Naive B cell (primary cell): ENCODE results near the gene CFAP74. TPM values are rescaled to one million over a fixed set of nuclear protein-coding genes. Genes with fewer than 3 reads are reported as not detected.

ENCODE experiments used
- ATAC-seq, 2 donors: fragments of 150-1000 bp; cut with Tn5 transposase; 2 replicates each; pipeline ENCODE4 v1.10.0; 2021; ENCODE audit warnings: low read depth in 2 of 2, mild to moderate bottlenecking in 2 of 2, moderate library complexity in 2 of 2
- DNase-seq: peaks from one replicate; pipeline ENCODE4 v3.0.0; 2022
- H3K27ac Mint-ChIP-seq, 6 donors: one replicate each; pipeline ENCODE4 v1.8.0; 2020 to 2022; ENCODE audit warnings: mild to moderate bottlenecking in 6 of 6, mixed read lengths in 6 of 6, moderate library complexity in 5 of 6, inconsistent platforms in 2 of 6
- H3K27me3 Mint-ChIP-seq, 3 donors: one replicate each; pipeline ENCODE4 v1.8.0; 2021 to 2022; ENCODE audit warnings: mixed read lengths in 3 of 3, mild to moderate bottlenecking in 1 of 3
- H3K36me3 Mint-ChIP-seq, 2 donors: one replicate each; pipeline ENCODE4 v1.8.0; 2020 to 2022; ENCODE audit warnings: mixed read lengths in 2 of 2, inconsistent platforms in 1 of 2, mild to moderate bottlenecking in 1 of 2
- H3K4me1 Mint-ChIP-seq, 3 donors: one replicate each; pipeline ENCODE4 v1.8.0; 2020 to 2022; ENCODE audit warnings: mixed read lengths in 3 of 3, inconsistent platforms in 1 of 3, mild to moderate bottlenecking in 1 of 3, moderate library complexity in 1 of 3
- H3K4me3 Mint-ChIP-seq, 8 donors: one replicate each; pipeline ENCODE4 v1.8.0; 2020 to 2022; ENCODE audit warnings: mild to moderate bottlenecking in 8 of 8, mixed read lengths in 8 of 8, moderate library complexity in 8 of 8, inconsistent platforms in 2 of 8
- H3K9me3 Mint-ChIP-seq, 7 donors: one replicate each; pipeline ENCODE4 v1.8.0; 2020 to 2022; ENCODE audit warnings: mixed read lengths in 7 of 7, mild to moderate bottlenecking in 5 of 7, inconsistent platforms in 2 of 7, moderate library complexity in 1 of 7
- polyA plus RNA-seq, 6 donors: library from polyadenylated mRNA; unstranded; fragments of 300-500 nt; fragmentation: Illumina TruSeq; gene quantifications; one replicate each; pipeline ENCODE4 v1.2.3, GENCODE V29; 2021; ENCODE audit warnings: low read depth in 6 of 6

CFAP74 gene, protein sequence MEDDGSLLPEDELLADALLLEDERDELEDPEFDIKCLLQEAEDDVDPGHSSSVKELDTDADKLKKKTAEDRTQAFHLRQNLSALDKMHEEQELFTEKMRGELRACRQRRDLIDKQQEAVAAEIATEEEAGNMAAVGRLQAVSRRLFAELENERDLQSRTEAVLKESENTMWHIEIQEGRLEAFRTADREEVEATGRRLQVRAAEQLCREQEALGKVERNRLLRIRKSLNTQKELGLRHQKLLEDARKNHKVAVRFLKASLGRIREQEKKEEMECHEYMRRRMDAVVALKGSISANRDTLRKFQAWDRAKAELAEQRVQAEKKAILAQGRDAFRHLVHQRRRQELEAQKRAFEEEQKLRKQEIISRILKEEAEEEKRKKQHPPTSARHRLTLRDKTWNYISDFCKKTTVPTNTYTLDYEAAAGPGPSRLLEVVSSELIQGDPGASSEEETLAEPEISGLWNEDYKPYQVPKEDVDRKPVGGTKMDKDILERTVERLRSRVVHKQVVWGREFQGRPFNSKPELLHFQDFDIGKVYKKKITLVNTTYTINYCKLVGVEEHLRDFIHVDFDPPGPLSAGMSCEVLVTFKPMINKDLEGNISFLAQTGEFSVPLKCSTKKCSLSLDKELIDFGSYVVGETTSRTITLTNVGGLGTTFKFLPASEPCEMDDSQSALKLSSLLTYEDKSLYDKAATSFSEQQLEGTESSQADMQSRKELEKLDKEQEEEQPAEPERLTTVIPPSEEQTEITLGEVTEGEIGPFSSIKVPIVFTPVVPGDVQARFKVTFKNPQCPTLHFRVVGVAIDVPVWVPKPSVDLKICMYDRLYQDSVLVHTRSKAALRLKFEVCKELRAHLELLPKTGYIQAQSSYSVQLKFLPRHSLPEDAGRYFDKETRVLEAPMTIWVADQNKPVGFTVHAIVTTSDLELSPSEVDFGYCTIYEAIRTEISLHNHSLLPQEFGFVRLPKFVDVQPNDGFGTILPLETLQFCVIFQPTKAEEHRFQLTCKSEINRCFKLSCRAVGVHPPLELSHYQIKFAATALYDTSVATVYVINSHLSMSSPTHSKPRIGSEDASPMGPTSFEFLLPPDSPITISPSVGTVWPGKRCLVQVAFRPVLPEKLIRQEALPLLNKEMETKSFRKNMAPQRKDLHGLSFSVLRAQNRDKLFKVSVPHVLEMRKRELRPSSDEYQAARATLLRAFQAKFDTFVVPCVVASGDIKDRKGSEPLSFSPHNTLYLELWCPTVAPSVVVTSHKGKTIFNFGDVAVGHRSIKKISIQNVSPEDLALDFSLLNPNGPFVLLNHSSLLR (N-terminal part only)
- polyA plus RNA-seq, result not detected

DNA sequence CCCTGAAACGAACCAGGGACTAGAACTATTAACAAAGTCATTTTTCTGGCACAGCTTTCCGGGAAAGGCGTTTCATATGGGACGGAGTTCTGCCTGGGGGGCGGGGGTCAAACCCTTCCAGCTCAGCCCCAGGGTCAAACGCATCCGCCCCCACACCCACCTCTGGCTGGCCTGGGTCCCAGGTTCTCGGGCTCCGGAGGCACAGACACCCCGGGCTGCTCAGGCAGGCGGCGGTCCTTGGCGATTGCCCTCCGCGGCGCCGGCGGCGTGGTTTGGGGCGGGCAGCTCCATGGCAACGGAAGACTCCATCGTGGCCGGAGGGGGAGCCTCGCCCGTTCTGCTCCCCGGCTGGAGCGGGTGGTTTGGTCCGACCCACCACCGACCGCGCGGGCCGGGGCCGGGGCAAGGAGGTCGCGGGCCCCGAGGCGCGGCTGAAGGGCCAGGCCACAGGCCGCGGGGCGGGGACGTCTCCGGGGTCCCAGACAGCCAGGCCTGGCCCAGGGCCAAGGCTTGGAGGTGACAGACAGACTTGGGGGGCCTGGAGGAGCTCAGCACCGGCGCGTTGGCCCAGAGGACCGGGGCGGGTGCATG, at the start of gene CFAP74:
CFAP74 (minus strand) TSS at position 246 of the 591 bp plus-strand sequence. CDS start 12,830 bp downstream, outside the sequence.
- peaks cover 0 to 3% (median 0%) of the 10 kb centered on the region in 3 donors for H3K4me1 Mint-ChIP-seq
- H3K27ac Mint-ChIP-seq, result no peak within 1 kb of the TSS

GRCh38 chr1:2053217-2053616, 49.6 kb upstream of the CFAP74 start:
- H3K27ac Mint-ChIP-seq, result no peak overlapping the region
- peaks cover 0 to 12% (median 5%) of the 10 kb centered on the region in 3 donors for H3K27me3 Mint-ChIP-seq
- H3K36me3 Mint-ChIP-seq, result no peaks in the 10 kb centered on the region
- no peak for ATAC-seq
- DNase-seq, result no peak
- H3K4me3 Mint-ChIP-seq, result peak overlapping the region in 6 of 8 donors; percentile 1 to 87 (median 71)
- H3K4me1 Mint-ChIP-seq, result peaks cover 22 to 38% (median 22%) of the 10 kb centered on the region in 3 donors
- no peaks in the 10 kb centered on the region for H3K9me3 Mint-ChIP-seq

More for the DNA sequence above, at the start of gene CFAP74:
- DNase-seq, result no peak
- peak in 1 of 2 donors; percentile 25 for ATAC-seq
- Mint-ChIP-seq H3K36me3 (no peaks in the 10 kb centered on the region), H3K9me3 (peaks cover 0 to 2% (median 0%) of the 10 kb centered on the region in 7 donors), H3K27me3 (peaks cover 40 to 65% (median 52%) of the 10 kb centered on the region in 3 donors), H3K4me3 (no peak within 1 kb of the TSS)

GRCh38 chr1:2052756-2053155, 49.2 kb upstream of the CFAP74 start:
- Mint-ChIP-seq H3K36me3 (no peaks in the 10 kb centered on the region), H3K9me3 (no peaks in the 10 kb centered on the region), H3K4me3 (peak overlapping the region; percentile 36 to 87 (median 80)), H3K4me1 (peaks cover 23 to 40% (median 24%) of the 10 kb centered on the region in 3 donors), H3K27ac (peak overlapping the region in 3 of 6 donors; percentile 15 to 64 (median 20)), H3K27me3 (peaks cover 0 to 16% (median 9%) of the 10 kb centered on the region in 3 donors)
- ATAC-seq (no peak), DNase-seq (no peak)

DNA sequence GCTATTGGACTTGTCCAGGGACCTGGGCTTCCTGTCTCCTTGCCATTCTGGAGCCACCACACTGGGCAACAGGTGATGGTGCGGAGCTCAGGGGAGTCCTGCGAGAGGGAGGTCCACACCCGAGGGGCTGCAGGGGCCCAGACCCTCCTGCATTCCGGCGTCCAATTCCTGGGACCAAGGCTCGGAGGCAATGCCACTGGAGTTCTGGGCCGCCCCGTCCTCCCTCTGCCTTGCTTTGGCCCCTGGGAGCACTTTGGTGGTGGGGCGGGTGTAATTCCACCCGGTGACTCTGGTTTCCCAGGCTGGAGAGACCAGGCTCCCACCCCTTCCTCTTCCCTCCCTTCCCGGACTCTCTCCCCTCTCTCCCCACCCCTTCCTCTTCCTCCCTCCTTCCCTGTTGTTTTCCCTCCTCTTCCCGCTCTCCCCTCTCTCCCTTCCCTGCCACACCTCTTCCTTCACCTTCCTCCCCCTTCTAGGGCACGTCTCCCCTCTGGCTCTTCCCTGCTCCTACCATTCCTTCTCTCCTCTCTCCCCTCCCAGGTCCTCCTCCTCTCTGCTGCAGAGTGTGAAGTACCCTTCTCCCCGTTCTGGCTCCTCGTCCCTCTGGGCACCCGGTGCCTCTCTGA, 48.6 kb upstream of the CFAP74 start:
- peak overlapping the region; percentile 75 to 90 (median 83) for H3K4me3 Mint-ChIP-seq
- ATAC-seq (no peak), DNase-seq (no peak)
- H3K36me3 Mint-ChIP-seq, result no peaks in the 10 kb centered on the region
- H3K27ac Mint-ChIP-seq, result peak overlapping the region in 2 of 6 donors; percentile 15 to 64
- H3K4me1 Mint-ChIP-seq, result peaks cover 23 to 40% (median 24%) of the 10 kb centered on the region in 3 donors
- H3K9me3 Mint-ChIP-seq, result no peaks in the 10 kb centered on the region
- peaks cover 0 to 18% (median 9%) of the 10 kb centered on the region in 3 donors for H3K27me3 Mint-ChIP-seq

GRCh38 chr1:2050793-2051682, 47.5 kb upstream of the CFAP74 start:
- Mint-ChIP-seq H3K9me3 (no peaks in the 10 kb centered on the region), H3K4me1 (peaks cover 23 to 40% (median 24%) of the 10 kb centered on the region in 3 donors), H3K27me3 (peaks cover 0 to 26% (median 9%) of the 10 kb centered on the region in 3 donors), H3K27ac (peak overlapping the region in 1 of 6 donors; percentile 15), H3K4me3 (peak overlapping the region; percentile 75 to 90 (median 83)), H3K36me3 (no peaks in the 10 kb centered on the region)
- ATAC-seq (no peak), DNase-seq (no peak)

- Mint-ChIP-seq H3K27me3 (peaks cover 3 to 32% (median 15%) of the 10 kb centered on the region in 3 donors), H3K4me1 (peaks cover 27 to 46% (median 28%) of the 10 kb centered on the region in 3 donors), H3K4me3 (peak overlapping the region in 7 of 8 donors; percentile 51 to 87 (median 79)), H3K27ac (no peak overlapping the region), H3K9me3 (no peaks in the 10 kb centered on the region), H3K36me3 (no peaks in the 10 kb centered on the region)
- ATAC-seq, result peak; percentile 24 to 29
- DNase-seq, result no peak
Observed at GRCh38 chr1:2050461-2050792, 46.8 kb upstream of the CFAP74 start.

DNA sequence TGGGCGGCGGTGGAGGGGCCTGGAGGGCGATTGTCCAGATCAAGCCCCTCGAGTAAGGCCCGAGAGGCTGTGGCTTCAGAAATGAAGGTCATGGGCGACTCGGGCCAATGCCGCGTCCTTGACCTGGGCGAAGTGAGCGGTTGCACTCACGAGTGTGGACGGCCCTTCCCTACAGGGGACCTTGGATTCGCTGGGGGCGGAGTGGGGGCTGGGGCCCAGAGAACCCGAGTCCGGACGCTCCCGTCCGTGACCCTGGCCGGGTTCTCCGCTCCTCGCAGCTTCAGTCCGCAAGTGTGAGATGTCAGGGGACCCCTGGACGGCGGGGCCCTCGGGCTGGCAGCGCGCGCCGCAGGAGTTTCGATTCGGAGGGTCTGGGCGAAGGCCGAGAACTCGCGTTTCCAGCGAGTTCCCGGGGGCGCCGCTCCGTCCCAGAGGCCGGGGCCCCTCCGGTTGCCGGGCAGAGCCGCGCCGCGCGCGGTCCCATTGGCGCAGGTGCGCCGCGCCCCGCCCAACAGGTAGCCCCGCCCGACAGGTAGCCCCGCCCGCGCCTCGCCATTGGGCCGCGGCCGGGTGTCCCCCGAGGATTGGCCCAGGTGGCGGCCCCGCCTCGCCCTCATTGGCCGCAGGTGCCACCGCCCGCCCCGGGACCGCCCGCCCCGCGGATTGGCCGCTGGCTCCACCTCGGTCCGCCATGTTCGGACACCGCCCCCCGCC, 46.3 kb upstream of the CFAP74 start, which contains the start of gene PRKCZ:
PRKCZ (plus strand) TSS at position 694 of the 714 bp plus-strand sequence. CDS start 220 bp downstream, outside the sequence.
- Mint-ChIP-seq H3K27me3 (peaks cover 4 to 35% (median 19%) of the 10 kb centered on the region in 3 donors), H3K4me3 (peak within 1 kb of the TSS; percentile 79 to 90 (median 87)), H3K9me3 (no peaks in the 10 kb centered on the region), H3K4me1 (peaks cover 28 to 50% (median 32%) of the 10 kb centered on the region in 3 donors), H3K36me3 (no peaks in the 10 kb centered on the region), H3K27ac (peak within 1 kb of the TSS in 3 of 6 donors; percentile 47 to 90 (median 81))
- peak; percentile 92 for ATAC-seq
- DNase-seq, result peak; percentile 97

DNA sequence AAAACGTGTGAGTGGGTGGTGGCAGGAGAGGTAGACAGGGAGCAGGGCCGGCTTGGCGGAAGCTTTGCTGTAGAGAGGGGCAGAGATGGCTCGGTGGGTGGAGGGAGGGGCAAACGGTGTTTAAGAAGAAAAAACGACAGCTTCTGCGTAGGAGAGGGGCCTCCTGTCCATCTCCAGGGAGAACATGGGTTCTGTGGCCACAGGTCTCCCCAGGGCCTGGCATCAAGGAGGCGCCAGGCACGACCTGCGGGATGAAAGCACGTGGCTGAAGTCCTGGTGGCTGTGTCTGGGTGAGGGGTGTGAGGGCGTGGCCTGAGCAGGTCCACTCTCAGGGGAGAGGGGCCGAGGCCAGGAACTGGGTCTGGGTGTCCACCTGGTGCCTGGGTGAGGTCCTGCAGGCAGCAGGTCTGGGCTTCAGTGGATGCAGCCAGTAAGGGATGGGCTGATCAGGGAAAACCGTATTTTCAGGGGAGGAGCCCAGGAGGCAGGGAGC, 45.7 kb upstream of the CFAP74 start:
- no peak for DNase-seq
- H3K9me3 Mint-ChIP-seq, result no peaks in the 10 kb centered on the region
- peaks cover 4 to 36% (median 20%) of the 10 kb centered on the region in 3 donors for H3K27me3 Mint-ChIP-seq

DNA sequence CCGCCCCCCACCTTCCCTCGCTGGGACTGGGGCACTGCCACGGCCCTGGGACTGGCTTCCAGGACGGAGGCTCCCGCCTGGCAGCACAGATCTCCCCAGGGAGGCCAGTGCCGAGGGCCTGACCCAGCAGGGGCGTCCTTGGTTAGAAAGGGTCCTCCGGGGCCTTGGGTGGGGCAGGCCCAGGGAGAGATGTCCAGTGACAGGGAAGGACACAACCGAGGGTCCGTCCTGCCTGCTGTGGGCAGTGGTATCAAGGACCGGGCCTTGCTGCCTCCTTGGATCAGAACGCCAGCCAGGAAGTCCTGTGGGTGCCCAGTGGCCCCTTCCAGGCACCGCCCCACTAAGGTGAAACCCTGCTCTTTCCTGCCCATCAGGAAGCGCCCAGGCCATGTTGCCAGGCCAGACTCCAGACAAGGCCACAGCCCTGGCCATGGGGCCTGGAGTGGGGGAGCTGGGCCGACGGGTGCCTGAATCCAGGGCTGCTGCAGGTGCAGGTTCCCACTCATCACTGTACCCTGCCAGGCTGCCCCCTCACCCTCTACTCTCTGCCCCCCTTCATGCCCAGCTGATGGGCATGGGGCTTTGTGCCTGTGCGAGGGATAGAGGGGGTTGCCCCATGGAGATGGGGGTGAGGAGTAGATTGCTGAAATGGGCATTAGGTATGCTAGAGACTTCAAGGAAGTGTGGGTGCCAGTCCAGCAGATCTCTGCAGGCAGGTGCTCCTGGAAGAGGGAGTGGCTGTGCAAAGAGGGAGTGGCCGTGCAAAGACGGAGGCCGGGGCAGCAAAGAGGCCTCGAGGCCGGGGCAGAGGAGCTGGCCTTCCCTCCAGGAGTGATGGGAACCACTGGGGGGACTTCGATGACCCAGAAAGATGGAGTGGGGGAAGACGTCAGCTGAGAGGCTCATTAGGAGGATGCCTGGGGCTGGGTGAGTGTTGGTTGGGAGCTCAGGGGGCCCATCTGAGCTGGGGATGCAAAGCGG, 44.5 kb upstream of the CFAP74 start:
- Mint-ChIP-seq H3K27ac (peak overlapping the region in 1 of 6 donors; percentile 91), H3K4me3 (peak overlapping the region; percentile 70 to 92 (median 84)), H3K4me1 (peaks cover 27 to 48% (median 32%) of the 10 kb centered on the region in 3 donors), H3K9me3 (no peaks in the 10 kb centered on the region), H3K36me3 (no peaks in the 10 kb centered on the region), H3K27me3 (peaks cover 4 to 44% (median 27%) of the 10 kb centered on the region in 3 donors)
- no peak for DNase-seq
- no peak for ATAC-seq

More for the DNA sequence above, 45.7 kb upstream of the CFAP74 start:
- Mint-ChIP-seq H3K36me3 (no peaks in the 10 kb centered on the region), H3K27ac (peak overlapping the region in 3 of 6 donors; percentile 64 to 81 (median 73)), H3K4me1 (peaks cover 28 to 50% (median 32%) of the 10 kb centered on the region in 3 donors), H3K4me3 (peak overlapping the region; percentile 79 to 89 (median 86))
- no peak for ATAC-seq
